ENCODE data around the gene PLCD1. TPM values are rescaled to one million over a fixed set of nuclear protein-coding genes. Genes with fewer than 3 reads are reported as not detected.

The PLCD1 gene
- total RNA-seq, 1 donor = 15.5 TPM

- no peak for TF ChIP-seq CTCF (IDR thresholded peaks at IDR 0.05; ENCODE audit: insufficient read depth, low read depth, low read length)
- DNase-seq (ENCODE audit: low read depth) = no peak
- no peak overlapping the region for H3K4me3 ChIP-seq (ENCODE audit: low read depth, low read length)
Measured at GRCh38 chr3:38015984-38016383, 13.5 kb downstream of the PLCD1 start.

- TF ChIP-seq CTCF (IDR thresholded peaks at IDR 0.05; ENCODE audit: insufficient read depth, low read depth, low read length) = no peak
- DNase-seq (ENCODE audit: low read depth) = no peak
- H3K4me3 ChIP-seq (ENCODE audit: low read depth, low read length) = no peak overlapping the region
Measured at GRCh38 chr3:38015485-38015884, 14.0 kb downstream of the PLCD1 start.

- no peak overlapping the region for H3K4me3 ChIP-seq (ENCODE audit: low read depth, low read length)
- TF ChIP-seq CTCF (IDR thresholded peaks at IDR 0.05; ENCODE audit: insufficient read depth, low read depth, low read length) = no peak
- DNase-seq (ENCODE audit: low read depth) = no peak
Measured at GRCh38 chr3:38011111-38011510, 18.3 kb downstream of the PLCD1 start.

- H3K4me3 ChIP-seq (ENCODE audit: low read depth, low read length) = no peak overlapping the region
- TF ChIP-seq CTCF (IDR thresholded peaks at IDR 0.05; ENCODE audit: insufficient read depth, low read depth, low read length) = no peak
- no peak for DNase-seq (ENCODE audit: low read depth)
Measured at GRCh38 chr3:38009807-38010591, 19.4 kb downstream of the PLCD1 start.

- TF ChIP-seq CTCF (IDR thresholded peaks at IDR 0.05; ENCODE audit: insufficient read depth, low read depth, low read length) = no peak
- no peak for DNase-seq (ENCODE audit: low read depth)
- H3K4me3 ChIP-seq (ENCODE audit: low read depth, low read length) = no peak overlapping the region
Measured at GRCh38 chr3:38008971-38009580, 20.4 kb downstream of the PLCD1 start.

GRCh38 chr3:38008191-38008701 lies 21.2 kb downstream of the PLCD1 start:
- TF ChIP-seq CTCF (IDR thresholded peaks at IDR 0.05; ENCODE audit: insufficient read depth, low read depth, low read length) = no peak
- DNase-seq (ENCODE audit: low read depth) = no peak
- H3K4me3 ChIP-seq (ENCODE audit: low read depth, low read length) = no peak overlapping the region
